Fibroblast of lung (primary cell): ENCODE results near the gene FOXI1. TPM values are rescaled to one million over a fixed set of nuclear protein-coding genes. Genes with fewer than 3 reads are reported as not detected.

Experiments used
- DNase-seq, 2 donors: peaks; one replicate each; pipeline versions ENCODE4 v3.0.0 to v3.0.0-alpha.2; 2010; ENCODE audit warnings: low read depth in 2 of 2
- H2AFZ ChIP-seq: 2 replicates; pipeline ENCODE4 v1.5.1; 2012; ENCODE audit warnings: low read length, control low read depth, inconsistent platforms
- H3K27ac ChIP-seq: 2 replicates; pipeline ENCODE4 v1.5.1; 2011; ENCODE audit warnings: low read length, control low read depth; ENCODE audit not compliant: insufficient read depth
- H3K27me3 ChIP-seq: 2 replicates; pipeline ENCODE4 v1.5.1; 2011; ENCODE audit warnings: mild to moderate bottlenecking, low read length; ENCODE audit not compliant: control insufficient read depth, insufficient read depth
- H3K36me3 ChIP-seq: 2 replicates; pipeline ENCODE4 v1.5.1; 2011; ENCODE audit warnings: low read length; ENCODE audit not compliant: control insufficient read depth, insufficient read depth
- H3K4me1 ChIP-seq: 2 replicates; pipeline ENCODE4 v1.5.1; 2011; ENCODE audit warnings: low read length; ENCODE audit not compliant: control insufficient read depth, insufficient read depth; ENCODE audit errors: extremely low read depth
- H3K4me2 ChIP-seq: 2 replicates; pipeline ENCODE4 v1.5.1; 2011; ENCODE audit warnings: low read length, control low read depth; ENCODE audit not compliant: insufficient read depth; ENCODE audit errors: extremely low read depth
- H3K4me3 ChIP-seq, 4 experiments: fragments of 200-600 bp in 1 of 4; sonication (generic) in 1 of 4; replicated peaks in 1 of 4; 2 replicates each; pipeline ENCODE4 v1.5.1; 2011 to 2016; ENCODE audit warnings: low read length in 4 of 4, low read depth in 3 of 4, mild to moderate bottlenecking in 3 of 4, control low read depth in 2 of 4, inconsistent platforms in 1 of 4, mixed read lengths in 1 of 4; ENCODE audit not compliant: insufficient read depth in 1 of 4; ENCODE audit errors: control extremely low read depth in 1 of 4
- H3K79me2 ChIP-seq: 2 replicates; pipeline ENCODE4 v1.5.1; 2012; ENCODE audit warnings: mild to moderate bottlenecking, low read length, inconsistent platforms; ENCODE audit not compliant: control insufficient read depth, insufficient read depth
- H3K9ac ChIP-seq: 2 replicates; pipeline ENCODE4 v1.5.1; 2011; ENCODE audit warnings: mild to moderate bottlenecking, low read length, control low read depth; ENCODE audit not compliant: insufficient read depth
- H3K9me3 ChIP-seq: 2 replicates; pipeline ENCODE4 v1.5.1; 2012; ENCODE audit warnings: low read depth, low read length; ENCODE audit not compliant: control insufficient read depth, insufficient read depth
- H4K20me1 ChIP-seq: 2 replicates; pipeline ENCODE4 v1.5.1; 2011; ENCODE audit warnings: low read length; ENCODE audit not compliant: control insufficient read depth, insufficient read depth; ENCODE audit errors: extremely low read depth
- EZH2 ChIP-seq: IDR thresholded peaks from 2 replicates; pipeline ENCODE4 v1.5.1; 2012; ENCODE audit warnings: low read length, control low read depth, mild to moderate bottlenecking; ENCODE audit errors: missing control alignments
- polyA plus RNA-seq, 2 donors: library from polyadenylated mRNA; depleted of rRNA in 1 of 2; stranded (reverse) in 1 of 2; unstranded in 1 of 2; fragments of >200 nt; gene quantifications; 2 replicates each; pipeline ENCODE4 v1.2.1, GENCODE V29; 2011 to 2012; ENCODE audit warnings: missing spikeins in 1 of 2
- total RNA-seq: library from RNA; depleted of rRNA; stranded (reverse); fragments of >200 nt; gene quantifications from 2 replicates; pipeline ENCODE4 v1.2.1, GENCODE V29; 2014
- TF ChIP-seq, protein P1 (sequence below), 2 donors: IDR thresholded peaks in 1 of 2; conservative IDR thresholded peaks in 1 of 2; 1 replicate in 1 of 2; 2 replicates in 1 of 2; pipeline ENCODE4 v1.5.1; 2011 to 2012; ENCODE audit warnings: low read length in 2 of 2, control low read depth in 1 of 2, inconsistent platforms in 1 of 2, low read depth in 1 of 2, mild to moderate bottlenecking in 1 of 2

The FOXI1 gene
- total and polyA plus RNA-seq, 2 donors (not counting 1 experiment from before 2014, with no cell fraction given): not detected

DNA sequence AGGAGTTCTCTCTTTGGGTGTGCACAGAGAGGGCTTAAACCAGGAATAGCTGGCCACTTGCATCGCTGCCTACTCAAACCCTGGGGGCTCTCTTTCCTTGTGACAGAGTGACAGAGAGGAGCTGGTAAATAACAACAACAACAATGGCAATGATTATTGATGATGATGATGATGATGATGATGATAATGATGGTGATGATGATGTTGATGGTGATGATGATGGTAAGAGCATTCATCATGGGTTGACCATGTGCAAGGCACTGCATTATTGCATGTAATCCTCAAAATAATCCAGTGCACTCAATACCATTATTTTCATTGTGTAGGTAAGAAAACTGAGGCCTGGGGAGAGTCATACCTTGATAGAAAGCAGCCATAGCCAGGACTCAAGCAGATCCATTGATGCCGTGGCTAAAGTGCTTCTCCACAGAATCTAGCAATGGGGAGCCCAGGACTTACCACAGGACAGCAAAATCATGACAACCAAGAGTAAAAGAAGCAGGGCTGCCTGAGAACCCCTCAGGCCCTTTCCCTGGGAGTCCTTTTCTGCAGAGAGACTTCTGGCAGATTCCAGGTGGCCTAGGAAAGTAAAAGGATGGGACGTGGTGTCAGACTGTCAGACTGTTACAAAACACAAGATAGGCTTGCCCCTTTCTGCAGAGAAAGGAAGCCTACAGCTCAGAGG lies 4.8 kb downstream of the FOXI1 start:
- TF ChIP-seq EZH2: no peak
- TF ChIP-seq, protein P1, sequence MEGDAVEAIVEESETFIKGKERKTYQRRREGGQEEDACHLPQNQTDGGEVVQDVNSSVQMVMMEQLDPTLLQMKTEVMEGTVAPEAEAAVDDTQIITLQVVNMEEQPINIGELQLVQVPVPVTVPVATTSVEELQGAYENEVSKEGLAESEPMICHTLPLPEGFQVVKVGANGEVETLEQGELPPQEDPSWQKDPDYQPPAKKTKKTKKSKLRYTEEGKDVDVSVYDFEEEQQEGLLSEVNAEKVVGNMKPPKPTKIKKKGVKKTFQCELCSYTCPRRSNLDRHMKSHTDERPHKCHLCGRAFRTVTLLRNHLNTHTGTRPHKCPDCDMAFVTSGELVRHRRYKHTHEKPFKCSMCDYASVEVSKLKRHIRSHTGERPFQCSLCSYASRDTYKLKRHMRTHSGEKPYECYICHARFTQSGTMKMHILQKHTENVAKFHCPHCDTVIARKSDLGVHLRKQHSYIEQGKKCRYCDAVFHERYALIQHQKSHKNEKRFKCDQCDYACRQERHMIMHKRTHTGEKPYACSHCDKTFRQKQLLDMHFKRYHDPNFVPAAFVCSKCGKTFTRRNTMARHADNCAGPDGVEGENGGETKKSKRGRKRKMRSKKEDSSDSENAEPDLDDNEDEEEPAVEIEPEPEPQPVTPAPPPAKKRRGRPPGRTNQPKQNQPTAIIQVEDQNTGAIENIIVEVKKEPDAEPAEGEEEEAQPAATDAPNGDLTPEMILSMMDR (conservative IDR thresholded peaks at IDR 0.05 in 1 of 2, IDR thresholded peaks at IDR 0.05 in 1 of 2; ENCODE audit: low read depth in 1 of 2, low read length in 2 of 2): no peak
- H3K27me3 ChIP-seq: no peaks in the 10 kb centered on the region

DNA sequence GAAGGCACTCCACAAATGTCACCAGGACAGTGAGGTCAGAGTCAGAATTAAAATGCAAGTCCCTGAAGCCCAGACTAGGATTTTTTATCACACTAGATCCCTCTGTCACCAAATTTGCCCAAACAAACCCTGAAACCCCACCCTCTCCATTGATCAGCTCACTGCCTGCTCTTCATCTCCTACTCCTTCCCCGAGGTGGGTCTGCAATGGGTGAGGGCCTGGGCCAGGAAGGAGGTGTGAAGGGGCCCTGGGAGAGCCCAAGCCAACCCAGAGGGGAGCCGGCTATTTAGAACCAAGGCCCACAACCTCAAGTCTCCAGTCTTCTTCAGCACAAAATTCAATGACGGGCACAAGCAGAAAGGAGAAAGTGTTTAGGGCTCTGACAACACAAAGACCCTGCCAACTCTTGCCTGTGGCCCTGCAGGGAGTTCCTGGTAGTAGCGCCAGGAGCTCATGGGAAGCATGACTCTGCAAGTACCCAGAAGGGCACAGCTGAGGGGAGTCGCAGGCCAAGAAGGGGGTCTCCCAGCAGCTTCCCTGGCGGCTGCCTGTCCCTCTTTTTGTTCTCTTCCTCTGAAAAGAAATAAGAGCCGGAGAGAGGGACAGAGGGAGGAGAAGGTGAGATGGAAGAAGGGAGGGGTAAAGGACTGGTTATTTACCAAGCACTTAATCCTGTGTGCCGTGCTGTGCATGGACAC lies 5.5 kb downstream of the FOXI1 start:
- H3K4me1 ChIP-seq: no peaks in the 10 kb centered on the region
- TF ChIP-seq, protein P1 (conservative IDR thresholded peaks at IDR 0.05 in 1 of 2, IDR thresholded peaks at IDR 0.05 in 1 of 2; ENCODE audit: low read depth in 1 of 2, low read length in 2 of 2): no peak
- no peak for TF ChIP-seq EZH2
- no peak overlapping the region for H3K9ac ChIP-seq

More for the DNA sequence above, 4.8 kb downstream of the FOXI1 start:
- H3K9me3 ChIP-seq: no peaks in the 10 kb centered on the region
- no peak overlapping the region for H3K4me2 ChIP-seq
- no peaks in the 10 kb centered on the region for H3K4me1 ChIP-seq
- no peaks in the 10 kb centered on the region for H3K36me3 ChIP-seq
- no peaks in the 10 kb centered on the region for H3K79me2 ChIP-seq
- H4K20me1 ChIP-seq: no peaks in the 10 kb centered on the region
- no peak overlapping the region for H3K27ac ChIP-seq
- no peak overlapping the region for H3K9ac ChIP-seq
- no peak for DNase-seq
- no peak overlapping the region for H3K4me3 ChIP-seq
- no peak overlapping the region for H2AFZ ChIP-seq

DNA sequence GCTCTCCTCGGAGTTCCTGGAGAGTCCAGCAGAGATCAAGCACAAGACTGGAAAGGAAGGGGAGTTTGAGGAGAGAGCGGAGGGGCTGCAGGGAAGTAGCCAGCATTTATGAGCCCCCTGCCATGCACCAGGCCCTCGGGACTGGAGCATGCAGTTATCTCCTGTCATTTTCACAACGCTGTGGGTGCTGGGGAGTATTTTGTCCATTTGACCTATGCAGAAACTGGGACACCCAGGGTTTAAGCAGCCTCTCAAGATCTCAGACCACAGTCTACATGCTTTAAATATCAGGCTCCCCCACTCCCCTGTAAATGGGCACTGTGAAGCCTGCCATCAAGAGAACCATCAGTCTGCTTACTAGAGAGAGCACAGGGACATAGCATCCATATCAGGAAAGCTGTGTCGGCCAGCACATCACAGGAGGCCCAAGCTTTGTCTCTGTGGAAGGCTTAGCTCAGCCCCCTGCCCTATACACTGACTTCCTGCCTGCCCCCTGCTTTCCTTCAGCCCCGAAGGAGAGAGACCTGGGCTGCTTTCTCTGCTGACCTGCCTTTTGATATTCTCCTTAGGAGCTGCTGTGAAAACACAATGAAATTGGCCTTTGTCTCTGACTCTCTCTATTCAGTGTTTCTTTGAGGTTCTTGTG lies 7.3 kb downstream of the FOXI1 start:
- no peak for DNase-seq
- Histone ChIP-seq H3K4me2 (no peak overlapping the region), H3K27ac (no peak overlapping the region), H3K9me3 (no peaks in the 10 kb centered on the region), H4K20me1 (no peaks in the 10 kb centered on the region), H3K4me1 (no peaks in the 10 kb centered on the region), H3K36me3 (no peaks in the 10 kb centered on the region), H3K27me3 (no peaks in the 10 kb centered on the region), H3K9ac (no peak overlapping the region), H3K79me2 (no peaks in the 10 kb centered on the region), H3K4me3 (no peak overlapping the region), H2AFZ (no peak overlapping the region)
- TF ChIP-seq, protein P1 (conservative IDR thresholded peaks at IDR 0.05 in 1 of 2, IDR thresholded peaks at IDR 0.05 in 1 of 2; ENCODE audit: low read depth in 1 of 2, low read length in 2 of 2): no peak
- no peak for TF ChIP-seq EZH2

More for the DNA sequence above, 5.5 kb downstream of the FOXI1 start:
- no peak overlapping the region for H3K4me2 ChIP-seq
- H3K9me3 ChIP-seq: no peaks in the 10 kb centered on the region
- no peak overlapping the region for H3K27ac ChIP-seq
- no peak overlapping the region for H3K4me3 ChIP-seq
- no peaks in the 10 kb centered on the region for H3K79me2 ChIP-seq
- H3K36me3 ChIP-seq: no peaks in the 10 kb centered on the region
- H3K27me3 ChIP-seq: no peaks in the 10 kb centered on the region
- no peak for DNase-seq
- H4K20me1 ChIP-seq: no peaks in the 10 kb centered on the region
- no peak overlapping the region for H2AFZ ChIP-seq
